Gastrocnemius medialis (tissue), 4 donors: ENCODE data around the gene SARS1. TPM values are rescaled to one million over a fixed set of nuclear protein-coding genes. Genes with fewer than 3 reads are reported as not detected.

Experiments used
- ATAC-seq, 2 donors: fragments of 150-250 bp; one replicate each; pipeline ENCODE4 v1.9.1; 2016
- DNase-seq, 2 donors: peaks; one replicate each; pipeline ENCODE4 v3.0.0-alpha.2; 2019
- H3K27ac ChIP-seq, 4 donors: fragments of 200-600 bp; sonication (generic); 1 replicate in 1 of 4; 2 replicates in 3 of 4; pipeline ENCODE4 v1.5.1; 2016 to 2018; ENCODE audit warnings: mild to moderate bottlenecking in 2 of 4, moderate library complexity in 1 of 4
- H3K27me3 ChIP-seq, 3 donors: fragments of 200-600 bp; sonication (generic) in 2 of 3; 1 replicate in 1 of 3; 2 replicates in 2 of 3; pipeline versions ENCODE4 v1.5.1 to v1.6.0; 2016 to 2019; ENCODE audit warnings: mild to moderate bottlenecking in 1 of 3, moderate library complexity in 1 of 3
- H3K36me3 ChIP-seq, 2 donors: fragments of 200-600 bp; sonication (generic) in 1 of 2; one replicate each; pipeline ENCODE4 v1.5.1; 2017 to 2018
- H3K4me1 ChIP-seq, 2 donors: fragments of 200-600 bp; sonication (generic) in 1 of 2; one replicate each; pipeline ENCODE4 v1.5.1; 2016 to 2017; ENCODE audit warnings: mild to moderate bottlenecking in 2 of 2
- H3K4me3 ChIP-seq, 4 donors: fragments of 200-600 bp; sonication (generic) in 3 of 4; 1 replicate in 1 of 4; 2 replicates in 3 of 4; pipeline ENCODE4 v1.5.1; 2016 to 2019; ENCODE audit warnings: mild to moderate bottlenecking in 2 of 4
- H3K9me3 ChIP-seq, 3 donors: fragments of 200-600 bp; sonication (generic) in 2 of 3; 1 replicate in 1 of 3; 2 replicates in 2 of 3; pipeline ENCODE4 v1.5.1; 2016 to 2019
- CTCF ChIP-seq, 5 experiments: fragments of 450-650 bp in 3 of 5; fragments of 200-600 bp in 2 of 5; sonication (generic) in 2 of 5; IDR thresholded peaks in 4 of 5; conservative IDR thresholded peaks in 1 of 5; 1 replicate in 4 of 5; 2 replicates in 1 of 5; pipeline ENCODE4 v1.5.1; 2016 to 2019; ENCODE audit warnings: antibody characterized with exemption in 5 of 5, mild to moderate bottlenecking in 3 of 5, moderate library complexity in 3 of 5
- POLR2A ChIP-seq, 2 donors: fragments of 450-650 bp; IDR thresholded peaks; one replicate each; pipeline ENCODE4 v1.6.1; 2017; ENCODE audit warnings: antibody characterized with exemption in 2 of 2, mild to moderate bottlenecking in 2 of 2, moderate library complexity in 2 of 2
- in situ Hi-C, 4 donors: fragments of 200-750 bp; cut with MboI; loops; one replicate each; pipeline versions ENCODE4 v1.15.0 to v1.8.0; 2017; ENCODE audit warnings: low sequenced_read_pairs in 4 of 4
- intact Hi-C: fragments of 100-400 bp; cut with DNase I; formaldehyde crosslinking; loops from one replicate; pipeline ENCODE4 v1.15.1; 2023; ENCODE audit warnings: low total_unique reads
- total RNA-seq, 4 donors: library from RNA; depleted of rRNA; stranded (reverse); fragments of >200 nt; gene quantifications; one replicate each; pipeline versions ENCODE4 v1.1.0 to v1.2.3, GENCODE V29; 2016

Gene SARS1
- total RNA-seq, 4 donors from 2014 or later, result 97.6 to 116 (median 98.7) TPM

- no peak overlapping the region for H3K27ac ChIP-seq
- no peaks in the 10 kb centered on the region for H3K27me3 ChIP-seq
- ATAC-seq (no peak), DNase-seq (no peak)
- no peak for TF ChIP-seq CTCF (IDR thresholded peaks at IDR 0.05 in 4 of 5, conservative IDR thresholded peaks at IDR 0.05 in 1 of 5)
- no peak for TF ChIP-seq POLR2A (IDR thresholded peaks at IDR 0.05)
- no peaks in the 10 kb centered on the region for H3K36me3 ChIP-seq
- H3K9me3 ChIP-seq, result no peaks in the 10 kb centered on the region
- in situ Hi-C loops (no loop called here), intact Hi-C loops (no loop called here)
- peaks cover 31 to 36% of the 10 kb centered on the region in 2 donors for H3K4me1 ChIP-seq
- peak overlapping the region; percentile 47 to 58 (median 52) for H3K4me3 ChIP-seq
Observed at GRCh38 chr1:109250454-109251276, 36.9 kb downstream of the SARS1 start.

- no peak overlapping the region for H3K4me3 ChIP-seq
- no peak overlapping the region for H3K27ac ChIP-seq
- no peak for ATAC-seq
- intact Hi-C loops, result no loop called here
- H3K27me3 ChIP-seq, result no peaks in the 10 kb centered on the region
- peaks cover 31 to 36% of the 10 kb centered on the region in 2 donors for H3K4me1 ChIP-seq
- TF ChIP-seq CTCF (IDR thresholded peaks at IDR 0.05 in 4 of 5, conservative IDR thresholded peaks at IDR 0.05 in 1 of 5) (no peak), POLR2A (IDR thresholded peaks at IDR 0.05) (no peak)
- H3K9me3 ChIP-seq, result no peaks in the 10 kb centered on the region
- DNase-seq, result no peak
- no peaks in the 10 kb centered on the region for H3K36me3 ChIP-seq
- in situ Hi-C loops, result no loop called here
Observed at GRCh38 chr1:109251277-109252166, 37.8 kb downstream of the SARS1 start.

- Histone ChIP-seq H3K27me3 (no peaks in the 10 kb centered on the region), H3K36me3 (no peaks in the 10 kb centered on the region), H3K27ac (no peak overlapping the region), H3K4me3 (no peak overlapping the region), H3K4me1 (peaks cover 31 to 36% of the 10 kb centered on the region in 2 donors), H3K9me3 (no peaks in the 10 kb centered on the region)
- in situ Hi-C loops, result no loop called here
- no peak for ATAC-seq
- DNase-seq, result no peak
- intact Hi-C loops, result no loop called here
- TF ChIP-seq CTCF (IDR thresholded peaks at IDR 0.05 in 4 of 5, conservative IDR thresholded peaks at IDR 0.05 in 1 of 5), result no peak
- no peak for TF ChIP-seq POLR2A (IDR thresholded peaks at IDR 0.05)
Observed at GRCh38 chr1:109252167-109252892, 38.6 kb downstream of the SARS1 start.

GRCh38 chr1:109252893-109253802 is 39.4 kb downstream of the SARS1 start:
- DNase-seq (no peak), ATAC-seq (no peak)
- TF ChIP-seq CTCF (IDR thresholded peaks at IDR 0.05 in 4 of 5, conservative IDR thresholded peaks at IDR 0.05 in 1 of 5), result no peak
- no peak for TF ChIP-seq POLR2A (IDR thresholded peaks at IDR 0.05)
- Histone ChIP-seq H3K4me3 (peak overlapping the region in 1 of 4 donors; percentile 28), H3K4me1 (peaks cover 31 to 36% of the 10 kb centered on the region in 2 donors), H3K36me3 (no peaks in the 10 kb centered on the region), H3K9me3 (no peaks in the 10 kb centered on the region), H3K27me3 (no peaks in the 10 kb centered on the region), H3K27ac (peak overlapping the region; percentile 35 to 79 (median 70))
- intact Hi-C loops, result no loop called here
- in situ Hi-C loops, result no loop called here
